ENCODE data around the gene ALK.

Gene ALK

DNA sequence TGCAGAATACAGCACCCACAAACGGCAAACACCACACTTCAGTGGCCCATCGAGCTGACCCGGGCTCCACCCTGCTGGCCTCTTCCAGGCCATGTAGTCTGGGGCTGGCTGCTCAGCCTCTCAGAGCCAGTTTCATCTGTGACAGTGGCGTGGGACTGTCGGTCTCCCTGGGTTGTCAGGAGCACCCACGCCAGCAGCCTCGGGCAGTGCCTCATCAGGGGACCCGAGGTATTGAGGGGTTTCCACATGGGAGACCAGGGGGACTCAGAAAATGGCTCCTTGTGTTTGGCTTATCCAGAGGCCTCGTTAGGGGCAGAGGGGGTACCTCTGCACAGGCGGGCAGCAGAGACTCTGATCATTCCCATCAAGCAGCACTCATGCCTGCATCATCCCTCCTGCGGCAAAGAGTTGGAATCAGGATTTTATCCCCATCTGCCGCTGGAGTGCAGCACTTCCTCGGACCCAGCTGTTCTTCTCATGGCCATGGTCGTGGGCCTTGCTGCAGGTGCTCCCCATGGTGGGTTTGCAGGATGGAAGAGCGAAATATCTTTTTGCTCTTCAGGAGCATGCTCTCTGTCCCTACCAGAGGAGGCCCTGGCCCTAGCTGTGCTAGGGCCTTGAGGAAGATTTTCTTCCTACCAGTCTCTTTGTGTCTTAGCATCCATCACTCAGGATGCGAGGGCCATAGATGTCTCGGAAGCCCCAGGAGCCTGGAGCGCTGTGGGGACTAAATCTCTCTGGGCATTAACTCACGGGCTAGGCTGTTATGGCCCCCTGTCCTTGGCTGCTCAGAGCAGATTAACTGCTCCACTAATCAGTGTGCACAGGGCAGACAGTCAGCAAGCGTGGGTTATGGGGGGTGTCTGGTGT lies 705.4 kb downstream of the ALK start:
- no peak for DNase-seq

- DNase-seq: no peak
Observed at GRCh38 chr2:29215073-29215472, 706.3 kb downstream of the ALK start.

GRCh38 chr2:29213888-29214291 lies 707.5 kb downstream of the ALK start:
- no peak for DNase-seq

GRCh38 chr2:29212009-29212408 lies 709.4 kb downstream of the ALK start:
- no peak for DNase-seq

- DNase-seq: no peak
Observed at GRCh38 chr2:29209551-29209950, 711.8 kb downstream of the ALK start.

DNA sequence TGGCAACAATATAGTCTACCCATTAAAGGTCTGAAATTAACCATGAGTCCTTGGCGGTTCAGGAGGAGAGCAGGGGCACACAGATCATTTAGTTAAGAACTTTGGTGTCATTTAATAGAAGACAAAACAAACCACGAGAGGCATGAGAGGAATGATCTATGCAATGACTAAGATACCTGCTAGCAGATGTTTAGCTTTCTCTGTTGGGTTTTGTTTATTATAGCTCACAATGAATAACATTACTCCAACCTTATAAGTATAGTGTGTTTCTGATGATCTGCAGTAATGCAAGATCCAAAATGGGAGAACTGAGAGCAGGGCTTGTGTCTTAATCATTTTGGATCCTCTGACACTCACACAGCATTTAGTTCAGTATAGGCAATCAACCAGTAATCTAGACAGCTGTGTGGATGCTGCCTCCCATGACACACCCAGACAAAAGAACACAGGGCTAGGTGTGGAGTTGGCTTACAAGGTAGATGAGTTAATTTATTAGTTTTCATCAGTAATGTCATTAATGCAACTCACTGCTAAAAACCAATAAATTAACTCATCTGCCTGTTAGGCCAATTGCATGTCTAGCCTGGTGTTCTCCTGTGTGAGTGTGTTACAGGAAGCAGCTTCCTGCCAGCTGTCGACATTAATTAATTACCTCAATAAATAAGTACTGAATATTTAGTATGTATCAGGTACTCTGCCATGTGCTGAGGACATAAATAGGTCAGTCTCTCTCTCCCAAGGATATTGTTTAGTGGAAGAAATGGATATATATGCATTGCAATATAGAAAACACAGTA lies 713.8 kb downstream of the ALK start:
- no peak for DNase-seq

DNA sequence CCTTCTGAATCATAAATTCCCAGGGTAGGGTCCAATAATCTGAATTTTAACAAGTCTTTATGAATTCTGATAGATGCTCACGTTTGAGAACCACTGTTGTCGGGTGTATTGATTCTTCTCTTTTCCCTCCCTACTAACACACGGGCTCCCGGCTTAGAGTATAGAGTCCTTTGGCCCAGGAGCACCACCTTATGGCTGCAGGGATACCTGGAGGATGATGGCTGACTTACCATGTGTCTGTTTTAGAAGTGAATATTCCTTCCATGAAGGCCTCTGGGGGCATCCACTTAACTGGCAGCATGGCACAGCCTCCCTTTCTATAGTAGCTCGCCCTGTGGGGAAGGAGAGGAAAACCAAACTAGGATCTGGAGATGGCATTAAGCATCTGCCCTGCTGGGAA lies 714.4 kb downstream of the ALK start:
- DNase-seq: no peak

DNA sequence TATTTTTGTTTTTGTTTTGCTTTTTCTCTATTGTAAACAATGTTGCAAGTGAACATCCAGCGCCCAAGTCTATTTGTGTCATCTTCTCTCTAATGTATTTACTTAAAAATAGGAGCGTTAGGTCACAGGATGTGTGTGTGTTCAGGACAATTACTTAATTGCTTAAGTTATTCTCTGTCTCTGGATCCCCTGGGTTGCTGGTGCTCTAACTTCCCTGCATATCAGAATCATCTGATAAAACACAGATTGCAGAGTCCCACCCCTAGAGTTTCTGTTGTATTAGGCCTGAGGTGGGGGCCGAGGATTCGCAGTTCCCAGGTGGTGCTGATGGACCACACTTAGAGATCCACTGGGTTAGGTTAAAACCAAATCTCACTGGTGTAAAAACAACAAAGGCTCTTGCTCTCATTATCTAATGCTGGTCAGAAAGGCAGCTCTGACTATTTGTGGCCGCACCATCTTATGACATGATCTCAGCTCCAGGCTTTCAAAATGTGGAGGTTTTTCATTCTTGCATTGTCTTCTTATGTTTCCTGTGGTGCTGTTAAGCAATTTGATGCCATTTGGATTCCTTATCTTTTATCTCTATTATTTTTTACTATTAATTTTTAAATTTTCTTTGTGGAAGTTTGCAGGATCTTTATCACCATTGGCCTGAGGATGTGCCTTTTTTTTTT lies 718.4 kb downstream of the ALK start:
- DNase-seq: no peak

DNA sequence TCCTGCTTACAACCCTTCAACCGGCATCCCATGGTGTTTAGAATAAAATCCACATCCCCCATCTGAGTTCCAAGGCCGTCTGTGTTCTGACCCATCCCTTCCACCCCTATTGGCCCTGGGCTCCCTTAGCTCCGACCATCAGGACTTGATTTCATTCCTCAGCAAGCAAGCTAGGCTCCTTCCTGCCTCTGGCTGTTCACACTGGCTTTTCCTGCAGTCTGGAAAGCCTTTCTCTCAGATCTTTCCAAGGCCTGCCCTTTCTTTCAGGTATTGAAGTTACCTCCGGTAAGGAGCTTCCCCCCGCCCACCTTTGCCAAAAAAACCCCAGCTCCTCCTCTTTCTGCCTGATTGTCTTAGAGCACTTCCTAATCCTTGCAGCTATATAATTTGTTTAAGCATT lies 719.4 kb downstream of the ALK start:
- no peak for DNase-seq

- DNase-seq: peak; percentile 67
Observed at GRCh38 chr2:29196792-29197788, 724.3 kb downstream of the ALK start.

DNA sequence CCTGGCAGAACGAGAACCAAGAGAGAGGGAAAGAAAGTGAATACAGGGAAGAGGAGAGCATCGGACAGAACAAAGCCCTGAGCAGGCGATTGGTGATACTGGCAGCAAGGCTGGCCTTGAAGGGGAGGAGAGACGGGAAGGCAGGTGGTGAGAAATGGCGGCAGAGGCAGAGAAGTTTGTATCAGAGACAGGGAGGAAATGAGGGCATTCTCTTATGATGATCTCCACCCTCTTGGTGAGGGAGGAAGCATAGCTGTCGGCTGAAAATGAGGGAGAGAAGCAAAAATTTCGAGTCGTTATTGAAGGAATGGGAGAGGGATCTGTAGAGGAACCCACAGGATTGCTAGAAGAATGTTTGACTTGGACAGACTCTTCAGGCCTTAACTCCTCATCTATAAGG lies 725.6 kb downstream of the ALK start:
- no peak for DNase-seq

- no peak for DNase-seq
Observed at GRCh38 chr2:29193681-29194080, 727.7 kb downstream of the ALK start.

GRCh38 chr2:29193111-29193510 lies 728.3 kb downstream of the ALK start:
- DNase-seq: no peak

DNA sequence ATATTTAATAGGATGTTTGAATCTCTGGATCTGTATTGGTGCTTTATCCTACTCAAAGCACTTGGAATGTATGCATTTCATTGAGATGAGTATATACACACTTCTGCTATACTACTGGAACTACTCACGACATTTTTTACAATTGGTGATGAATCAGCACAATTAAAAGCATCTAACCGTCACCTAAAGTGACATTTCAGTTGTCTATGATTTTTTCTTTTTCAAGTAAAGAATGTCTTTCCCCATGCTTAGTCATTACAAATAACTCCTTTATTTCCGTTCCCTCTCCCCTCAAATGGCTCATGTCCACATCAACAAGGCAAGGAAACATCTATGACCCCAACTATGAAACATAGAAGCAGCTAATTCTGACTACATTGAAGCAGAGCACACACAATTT lies 728.9 kb downstream of the ALK start:
- no peak for DNase-seq

GRCh38 chr2:29191817-29192216 lies 729.6 kb downstream of the ALK start:
- no peak for DNase-seq

GRCh38 chr2:29189052-29189451 lies 732.3 kb downstream of the ALK start:
- no peak for DNase-seq

- no peak for DNase-seq
Observed at GRCh38 chr2:29187926-29188325, 733.5 kb downstream of the ALK start.

DNA sequence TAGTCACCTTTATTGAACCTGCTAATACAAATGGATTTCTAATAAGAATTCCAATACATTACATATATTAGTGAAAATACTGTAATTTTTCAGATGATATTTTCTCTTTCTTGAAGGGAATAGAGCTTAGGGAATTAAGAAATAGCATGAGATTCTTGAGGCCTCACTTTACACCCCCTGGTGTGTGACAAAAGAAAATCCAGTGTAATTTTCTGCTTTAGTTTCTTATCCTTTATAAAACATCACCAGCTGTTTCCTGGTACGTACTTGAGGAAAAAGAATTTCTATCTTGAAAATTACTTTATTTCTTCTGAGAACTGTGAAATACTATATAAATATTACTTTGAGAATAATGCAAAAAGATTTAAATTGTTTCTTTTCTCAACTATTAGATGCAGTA lies 734.6 kb downstream of the ALK start:
- no peak for DNase-seq

- no peak for DNase-seq
Observed at GRCh38 chr2:29184531-29184930, 736.9 kb downstream of the ALK start.

DNA sequence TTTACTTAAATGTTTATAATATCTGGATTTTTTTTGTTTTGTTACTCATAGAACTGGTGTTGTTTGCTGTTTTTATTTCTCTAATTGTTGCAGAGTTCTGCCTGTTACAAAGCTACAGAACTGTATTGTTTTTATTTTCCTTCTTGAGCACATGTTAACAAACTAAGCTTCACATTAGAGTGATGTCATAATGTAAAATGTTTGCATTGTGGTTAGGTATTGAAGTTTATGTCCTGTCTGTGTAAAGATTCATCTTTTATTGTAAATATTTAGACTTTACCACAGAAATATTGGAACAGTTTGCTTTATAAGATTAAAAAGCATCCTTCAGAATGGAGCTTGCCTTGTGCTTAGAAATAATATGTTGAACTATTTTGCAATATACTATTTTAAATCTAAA lies 738.5 kb downstream of the ALK start:
- no peak for DNase-seq

GRCh38 chr2:29182334-29182733 lies 739.1 kb downstream of the ALK start:
- no peak for DNase-seq

- DNase-seq: no peak
Observed at GRCh38 chr2:29175338-29175737, 746.0 kb downstream of the ALK start.
